HFF-Myc (cell line): ENCODE data around the gene NIPAL3.
A peak's percentile ranks its signal among the peaks of the same experiment; 100 is the strongest.

Experiments used
- DNase-seq: peaks from one replicate; pipeline ENCODE4 v3.0.0-alpha.2; 2011; ENCODE audit warnings: low read depth; ENCODE audit errors: extremely low read depth
- H3K4me3 ChIP-seq: replicated peaks from 2 replicates; pipeline ENCODE4 v1.5.1; 2011; ENCODE audit warnings: low read depth, mild to moderate bottlenecking, control low read depth, low read length
- CTCF ChIP-seq: IDR thresholded peaks from 2 replicates; pipeline ENCODE4 v1.5.1; 2012; ENCODE audit warnings: mild to moderate bottlenecking, low read depth, low read length, control low read depth; ENCODE audit errors: missing control alignments

NIPAL3 gene

GRCh38 chr1:24389231-24389678 is 26.3 kb upstream of the NIPAL3 start:
- DNase-seq = no peak
- H3K4me3 ChIP-seq = no peak overlapping the region
- TF ChIP-seq CTCF = no peak

GRCh38 chr1:24390924-24391782 is 24.4 kb upstream of the NIPAL3 start:
- DNase-seq = peak; percentile 56
- no peak overlapping the region for H3K4me3 ChIP-seq
- TF ChIP-seq CTCF = peak; percentile 97

GRCh38 chr1:24391882-24392603 is 23.6 kb upstream of the NIPAL3 start:
- no peak overlapping the region for H3K4me3 ChIP-seq
- TF ChIP-seq CTCF = peak; percentile 83
- no peak for DNase-seq

- TF ChIP-seq CTCF = no peak
- DNase-seq = no peak
- no peak overlapping the region for H3K4me3 ChIP-seq
Measured at GRCh38 chr1:24392604-24392946, 23.0 kb upstream of the NIPAL3 start.

- TF ChIP-seq CTCF = no peak
- DNase-seq = no peak
- no peak overlapping the region for H3K4me3 ChIP-seq
Measured at GRCh38 chr1:24392982-24393650, 22.5 kb upstream of the NIPAL3 start.

GRCh38 chr1:24393892-24394291 is 21.7 kb upstream of the NIPAL3 start:
- no peak for DNase-seq
- TF ChIP-seq CTCF = no peak
- H3K4me3 ChIP-seq = no peak overlapping the region
